Activated CD4-positive, alpha-beta memory T cell treated with anti-CD3 and anti-CD28 coated beads, Interleukin-2, amount 10 ng/mL, durations not matched to agents 7 days and 5 days (primary cell): Measurements from ENCODE around the gene NBL1. TPM values are rescaled to one million over a fixed set of nuclear protein-coding genes. Genes with fewer than 3 reads are reported as not detected.

Source experiments
- CTCF ChIA-PET: fragments of 350-600 bp; sonication (Branson Sonifier 250); formaldehyde crosslinking; loops from one replicate; lab custom pipeline; 2021; ENCODE audit warnings: antibody characterized with exemption, inconsistent platforms; lab: Charles Lee
- POLR2A ChIA-PET: fragments of 350-600 bp; sonication (Branson Sonifier 250); formaldehyde crosslinking; loops from one replicate; lab custom pipeline; 2021; ENCODE audit warnings: antibody characterized with exemption; lab: Charles Lee
- DNase-seq: peaks from one replicate; pipeline ENCODE4 v3.0.0-alpha.2; 2020
- H3K27ac Mint-ChIP-seq: one replicate; pipeline ENCODE4 v1.8.0; 2021; ENCODE audit warnings: mild to moderate bottlenecking, mixed read lengths
- H3K27me3 Mint-ChIP-seq: one replicate; pipeline ENCODE4 v1.8.0; 2021; ENCODE audit warnings: mixed read lengths
- H3K36me3 Mint-ChIP-seq: one replicate; pipeline ENCODE4 v1.8.0; 2021; ENCODE audit warnings: low read depth, mixed read lengths
- H3K4me1 Mint-ChIP-seq: one replicate; pipeline ENCODE4 v1.8.0; 2021; ENCODE audit warnings: mixed read lengths
- H3K4me3 Mint-ChIP-seq: one replicate; pipeline ENCODE4 v1.8.0; 2021; ENCODE audit warnings: mild to moderate bottlenecking, mixed read lengths
- H3K9me3 Mint-ChIP-seq: one replicate; pipeline ENCODE4 v1.8.0; 2021; ENCODE audit warnings: mixed read lengths
- total RNA-seq, 2 experiments: library from RNA; stranded (reverse); gene quantifications; one replicate each; pipeline ENCODE4 v1.2.3, GENCODE V29; 2021

NBL1 gene
- total RNA-seq, 2 experiments from 2014 or later: 25.4 to 29.8 TPM

- Mint-ChIP-seq H3K4me3 (no peak overlapping the region), H3K36me3 (no peaks in the 10 kb centered on the region), H3K27me3 (no peaks in the 10 kb centered on the region), H3K4me1 (peaks cover 32% of the 10 kb centered on the region), H3K27ac (no peak overlapping the region), H3K9me3 (no peaks in the 10 kb centered on the region)
- peak; percentile 60 for DNase-seq
- ChIA-PET CTCF (interaction anchor here (0.7 to 2.2 kb wide), 26 partner anchors 10 to 485 kb away, joined by 3 to 19 read pairs (median 4); partner anchors contain the start of gene SLC66A1), POLR2A (interaction anchor here (1.1 to 1.2 kb wide), 3 partner anchors 55 to 165 kb away, joined by 3 to 5 read pairs (median 3); a partner anchor contains a TSS)
These were observed 7.1 kb downstream of the NBL1 start for GRCh38 chr1:19651141-19651737.

GRCh38 chr1:19654386-19654785, 10.3 kb downstream of the NBL1 start:
- H3K27me3 Mint-ChIP-seq: no peaks in the 10 kb centered on the region

GRCh38 chr1:19654886-19655717, 11.0 kb downstream of the NBL1 start:
- Mint-ChIP-seq H3K36me3 (no peaks in the 10 kb centered on the region), H3K4me1 (peaks cover 20% of the 10 kb centered on the region), H3K27me3 (no peaks in the 10 kb centered on the region), H3K9me3 (no peaks in the 10 kb centered on the region), H3K4me3 (no peak overlapping the region), H3K27ac (no peak overlapping the region)
- POLR2A ChIA-PET: interaction anchor here (1.1 kb wide), 1 partner anchor 12 kb away, joined by 3 read pairs; no protein-coding TSS in a partner anchor
- CTCF ChIA-PET: interaction anchor here (1.1 to 3.3 kb wide), 8 partner anchors 7 to 476 kb away, joined by 3 to 18 read pairs (median 6); no protein-coding TSS in a partner anchor
- DNase-seq: no peak

More at GRCh38 chr1:19654386-19654785, 10.3 kb downstream of the NBL1 start:
- no peak overlapping the region for H3K27ac Mint-ChIP-seq
- no peaks in the 10 kb centered on the region for H3K36me3 Mint-ChIP-seq
- POLR2A ChIA-PET: no interaction called here
- peaks cover 17% of the 10 kb centered on the region for H3K4me1 Mint-ChIP-seq
- no peaks in the 10 kb centered on the region for H3K9me3 Mint-ChIP-seq
- DNase-seq: no peak
- CTCF ChIA-PET: interaction anchor here (0.5 to 3.3 kb wide), 25 partner anchors 8 to 475 kb away, joined by 3 to 18 read pairs (median 4); a partner anchor contains a TSS
- H3K4me3 Mint-ChIP-seq: no peak overlapping the region

GRCh38 chr1:19655718-19656080, 11.6 kb downstream of the NBL1 start:
- no peak for DNase-seq
- peaks cover 22% of the 10 kb centered on the region for H3K4me1 Mint-ChIP-seq
- CTCF ChIA-PET: no interaction called here

GRCh38 chr1:19656134-19656779, 12.1 kb downstream of the NBL1 start:
- no peak for DNase-seq
- ChIA-PET POLR2A (interaction anchor here (0.9 to 1.1 kb wide), 2 partner anchors 13 to 15 kb away, joined by 3 read pairs; no protein-coding TSS in a partner anchor), CTCF (interaction anchor here (0.8 to 1.0 kb wide), 2 partner anchors 10 to 59 kb away, joined by 3 read pairs; no protein-coding TSS in a partner anchor)
- Mint-ChIP-seq H3K27me3 (peaks cover 5% of the 10 kb centered on the region), H3K27ac (no peak overlapping the region), H3K36me3 (no peaks in the 10 kb centered on the region), H3K4me1 (peaks cover 21% of the 10 kb centered on the region), H3K9me3 (no peaks in the 10 kb centered on the region), H3K4me3 (no peak overlapping the region)

More at GRCh38 chr1:19655718-19656080, 11.6 kb downstream of the NBL1 start:
- Mint-ChIP-seq H3K27me3 (peaks cover 5% of the 10 kb centered on the region), H3K36me3 (no peaks in the 10 kb centered on the region), H3K27ac (no peak overlapping the region), H3K9me3 (no peaks in the 10 kb centered on the region), H3K4me3 (no peak overlapping the region)
- POLR2A ChIA-PET: interaction anchor here (1.1 kb wide), 1 partner anchor 12 kb away, joined by 3 read pairs; no protein-coding TSS in a partner anchor

- H3K4me1 Mint-ChIP-seq: peaks cover 22% of the 10 kb centered on the region
- peaks cover 5% of the 10 kb centered on the region for H3K27me3 Mint-ChIP-seq
- no peaks in the 10 kb centered on the region for H3K36me3 Mint-ChIP-seq
- no peaks in the 10 kb centered on the region for H3K9me3 Mint-ChIP-seq
- ChIA-PET POLR2A (interaction anchor here (0.9 to 1.1 kb wide), 2 partner anchors 14 to 16 kb away, joined by 3 read pairs; no protein-coding TSS in a partner anchor), CTCF (interaction anchor here (0.6 to 1.0 kb wide), 3 partner anchors 11 to 59 kb away, joined by 3 to 4 read pairs (median 3); no protein-coding TSS in a partner anchor)
- DNase-seq: no peak
- no peak overlapping the region for H3K27ac Mint-ChIP-seq
- no peak overlapping the region for H3K4me3 Mint-ChIP-seq
These were observed 12.8 kb downstream of the NBL1 start for GRCh38 chr1:19656780-19657466.

- Mint-ChIP-seq H3K4me3 (no peak overlapping the region), H3K4me1 (peaks cover 19% of the 10 kb centered on the region), H3K27me3 (peaks cover 5% of the 10 kb centered on the region), H3K9me3 (no peaks in the 10 kb centered on the region), H3K36me3 (no peaks in the 10 kb centered on the region), H3K27ac (no peak overlapping the region)
- no peak for DNase-seq
- CTCF ChIA-PET: interaction anchor here (0.6 kb wide), 1 partner anchor 57 kb away, joined by 4 read pairs; no protein-coding TSS in a partner anchor
- POLR2A ChIA-PET: no interaction called here
These were observed 13.4 kb downstream of the NBL1 start for GRCh38 chr1:19657511-19657910.

- Mint-ChIP-seq H3K4me1 (peaks cover 19% of the 10 kb centered on the region), H3K4me3 (no peak overlapping the region), H3K27me3 (peaks cover 10% of the 10 kb centered on the region), H3K27ac (no peak overlapping the region), H3K36me3 (no peaks in the 10 kb centered on the region), H3K9me3 (no peaks in the 10 kb centered on the region)
- ChIA-PET POLR2A (no interaction called here), CTCF (no interaction called here)
- no peak for DNase-seq
These were observed 14.1 kb downstream of the NBL1 start for GRCh38 chr1:19658186-19658585.

- ChIA-PET CTCF (interaction anchor here (0.6 to 4.1 kb wide), 42 partner anchors 8 to 786 kb away, joined by 3 to 77 read pairs (median 4); partner anchors contain the start of genes AKR7A2, CAPZB, EMC1 and MRTO4), POLR2A (interaction anchor here (0.8 kb wide), 1 partner anchor 42 kb away, joined by 5 read pairs; no protein-coding TSS in a partner anchor)
- Mint-ChIP-seq H3K4me1 (peaks cover 22% of the 10 kb centered on the region), H3K9me3 (no peaks in the 10 kb centered on the region), H3K27ac (no peak overlapping the region), H3K4me3 (no peak overlapping the region), H3K36me3 (no peaks in the 10 kb centered on the region), H3K27me3 (peaks cover 33% of the 10 kb centered on the region)
- no peak for DNase-seq
These were observed 17.7 kb downstream of the NBL1 start for GRCh38 chr1:19661721-19662228.

GRCh38 chr1:19662313-19662712, 18.2 kb downstream of the NBL1 start:
- no peak overlapping the region for H3K27ac Mint-ChIP-seq
- DNase-seq: no peak
- POLR2A ChIA-PET: interaction anchor here (0.8 kb wide), 1 partner anchor 42 kb away, joined by 5 read pairs; no protein-coding TSS in a partner anchor

GRCh38 chr1:19664453-19665185, 20.5 kb downstream of the NBL1 start, which contains the start of gene HTR6:
HTR6 (plus strand) TSS chr1:19664875; CDS start chr1:19665754, 879 bp downstream.
- H3K36me3 Mint-ChIP-seq: no peaks in the 10 kb centered on the region
- ChIA-PET CTCF (interaction anchor here (1.1 to 1.3 kb wide), 2 partner anchors 8 to 40 kb away, joined by 3 to 6 read pairs; no protein-coding TSS in a partner anchor), POLR2A (no interaction called here)
- no peak for DNase-seq
- no peaks in the 10 kb centered on the region for H3K9me3 Mint-ChIP-seq
- no peak within 1 kb of the TSS for H3K4me3 Mint-ChIP-seq
- peaks cover 40% of the 10 kb centered on the region for H3K27me3 Mint-ChIP-seq
- no peak within 1 kb of the TSS for H3K27ac Mint-ChIP-seq
- peaks cover 16% of the 10 kb centered on the region for H3K4me1 Mint-ChIP-seq

More at GRCh38 chr1:19662313-19662712, 18.2 kb downstream of the NBL1 start:
- no peaks in the 10 kb centered on the region for H3K36me3 Mint-ChIP-seq
- H3K27me3 Mint-ChIP-seq: peaks cover 37% of the 10 kb centered on the region
- no peak overlapping the region for H3K4me3 Mint-ChIP-seq
- no peaks in the 10 kb centered on the region for H3K9me3 Mint-ChIP-seq
- H3K4me1 Mint-ChIP-seq: peaks cover 22% of the 10 kb centered on the region
- CTCF ChIA-PET: interaction anchor here (0.5 to 4.1 kb wide), 40 partner anchors 8 to 1965 kb away, joined by 3 to 77 read pairs (median 4); partner anchors contain the start of genes AKR7A2, CAPZB, EMC1 and MRTO4
